Stimulated activated CD8-positive, alpha-beta memory T cell treated with anti-CD3 and anti-CD28 coated beads, Interleukin-15, amount 100 ng/mL, for 1 hour (primary cell): ENCODE results near the gene EPS8.

ENCODE experiments used
- DNase-seq: peaks from one replicate; pipeline ENCODE4 v3.0.0-alpha.2; 2020; ENCODE audit warnings: low read depth

EPS8 gene

DNA sequence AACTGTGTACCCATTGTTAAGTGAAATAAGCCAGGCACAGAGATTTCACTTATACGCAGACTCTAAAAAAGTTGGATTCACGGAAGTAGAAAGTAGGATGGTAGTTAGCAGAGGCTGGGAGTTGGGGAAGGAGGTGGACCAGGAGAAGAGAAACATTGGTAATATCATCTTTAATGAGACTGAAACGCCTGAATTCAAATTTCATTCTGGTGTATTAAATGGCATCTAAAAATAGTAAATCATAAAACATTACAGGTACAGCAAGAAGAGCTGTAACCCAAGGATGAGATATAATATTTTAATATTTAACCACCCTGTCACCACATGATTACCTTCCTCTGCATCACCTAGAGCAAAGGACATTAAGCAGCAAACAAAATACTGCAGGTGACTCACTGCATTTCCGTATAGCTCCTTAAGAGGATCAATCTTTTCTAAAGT, 99.4 kb downstream of the EPS8 start:
- DNase-seq = no peak

DNA sequence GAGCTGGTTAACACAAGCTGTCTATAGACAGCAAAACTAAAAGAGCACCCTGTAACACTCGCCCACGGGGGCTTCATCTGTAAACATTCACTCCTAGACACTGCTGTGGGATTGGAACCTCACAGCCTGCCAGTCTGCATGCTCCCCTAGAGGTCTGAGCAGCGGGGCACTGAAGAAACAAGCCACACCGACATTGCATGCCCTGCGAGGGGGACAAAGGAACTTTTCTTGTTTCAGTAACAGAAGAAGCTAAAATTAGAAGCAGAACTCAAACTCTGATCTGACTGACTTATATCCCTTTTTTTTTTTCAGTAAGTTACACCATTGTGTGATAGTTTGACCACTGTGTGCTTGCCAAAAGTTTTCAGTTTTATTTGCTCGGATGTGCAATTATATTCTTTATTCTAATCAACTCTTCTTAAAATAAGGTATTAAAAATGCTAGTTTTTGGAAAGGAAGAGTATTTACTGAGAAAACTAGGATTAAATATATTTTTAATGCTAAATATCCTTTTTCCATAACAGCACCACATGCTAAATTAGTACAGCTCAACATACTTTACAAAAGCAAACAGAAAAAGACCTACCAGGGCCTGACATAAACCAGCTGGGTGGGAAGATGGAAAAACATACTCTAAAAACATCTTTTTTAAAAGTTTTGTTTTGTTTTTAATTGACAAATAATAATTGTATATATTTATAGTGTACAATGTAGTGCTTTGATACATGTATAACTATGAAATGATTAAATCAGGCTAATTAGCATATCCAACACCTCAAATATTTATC, 100.2 kb downstream of the EPS8 start:
- no peak for DNase-seq

DNA sequence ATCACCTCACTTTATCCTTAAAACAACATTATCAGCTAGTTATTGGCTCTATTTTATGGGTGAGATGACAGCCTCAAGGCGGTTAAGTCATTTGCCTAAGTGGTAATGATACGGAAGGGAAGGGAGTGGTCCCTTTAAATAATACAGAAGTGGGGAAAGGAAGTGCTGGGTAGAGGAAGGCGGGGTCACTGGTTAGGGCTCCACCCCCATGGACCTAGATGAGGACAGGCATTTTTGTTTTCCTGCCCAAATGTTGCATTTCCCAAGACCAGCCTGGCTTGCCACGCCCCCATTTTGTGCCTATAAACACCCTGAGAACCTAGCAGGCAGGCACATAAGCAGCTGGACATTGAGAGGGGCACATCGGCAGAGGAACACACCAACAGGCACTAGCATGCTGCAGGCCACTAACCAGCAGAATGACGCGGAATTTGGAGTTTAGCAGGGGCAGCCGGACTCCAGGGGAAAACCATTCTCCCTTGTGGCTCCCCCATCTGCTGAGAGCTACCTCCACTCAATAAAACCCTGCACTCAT, 100.9 kb downstream of the EPS8 start:
- no peak for DNase-seq

- no peak for DNase-seq
Observed at GRCh38 chr12:15687583-15687982, 101.6 kb downstream of the EPS8 start.

DNA sequence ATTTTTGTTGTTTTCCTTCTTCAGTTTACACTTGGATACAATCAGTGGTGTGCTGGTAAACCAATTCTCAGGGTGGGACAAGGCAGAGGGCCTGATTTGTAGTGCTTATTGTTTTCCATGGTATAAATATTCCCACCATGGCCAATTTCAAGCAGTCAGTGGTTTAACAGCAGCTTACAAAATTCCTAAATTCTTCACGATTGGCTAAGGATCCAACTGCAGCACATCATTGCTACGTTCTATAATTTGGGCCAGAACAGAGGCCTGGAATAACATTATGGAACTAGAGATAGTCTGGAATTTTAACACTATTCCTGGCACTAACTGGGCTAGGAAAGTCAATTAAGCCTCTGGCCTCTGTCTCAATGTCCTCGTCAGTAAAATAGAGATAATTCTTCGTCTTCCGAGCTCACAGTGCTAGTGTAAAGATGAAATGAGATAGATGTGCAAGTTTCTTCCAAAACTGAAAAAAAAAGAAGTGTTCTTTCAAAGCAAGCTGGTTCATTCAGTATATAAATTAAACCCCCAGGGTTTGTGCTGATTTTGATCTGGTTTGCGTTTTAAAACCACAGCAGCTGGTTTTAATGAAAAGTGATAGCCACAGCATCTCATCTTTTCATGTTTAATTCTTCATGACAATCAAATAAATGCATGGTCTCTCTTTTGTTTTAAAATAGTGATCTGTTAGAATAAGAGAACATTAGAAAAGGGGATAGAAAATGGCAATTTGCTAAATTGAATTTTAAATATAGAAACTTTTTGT, 104.1 kb downstream of the EPS8 start:
- DNase-seq = no peak

DNA sequence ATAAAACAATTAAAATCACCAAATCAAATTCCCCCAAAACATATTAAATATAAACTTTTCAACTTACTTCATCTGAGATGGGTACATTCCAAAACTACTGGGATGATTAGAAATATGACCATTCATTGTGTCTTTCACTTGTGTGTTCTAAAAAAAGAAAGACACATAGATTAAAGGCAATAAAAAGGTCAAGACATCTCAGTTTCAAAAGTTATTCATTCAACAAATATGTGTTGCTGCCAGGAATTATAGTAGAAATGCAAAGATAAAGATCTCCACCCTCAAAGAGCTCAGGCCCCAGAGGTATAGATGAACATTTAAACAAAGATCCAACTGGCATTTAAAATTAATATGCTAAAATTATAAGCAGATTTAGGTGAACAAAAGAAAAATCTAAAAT, 106.4 kb downstream of the EPS8 start:
- DNase-seq = no peak

- no peak for DNase-seq
Observed at GRCh38 chr12:15679151-15679550, 110.0 kb downstream of the EPS8 start.

- DNase-seq = no peak
Observed at GRCh38 chr12:15677726-15678201, 111.4 kb downstream of the EPS8 start.

DNA sequence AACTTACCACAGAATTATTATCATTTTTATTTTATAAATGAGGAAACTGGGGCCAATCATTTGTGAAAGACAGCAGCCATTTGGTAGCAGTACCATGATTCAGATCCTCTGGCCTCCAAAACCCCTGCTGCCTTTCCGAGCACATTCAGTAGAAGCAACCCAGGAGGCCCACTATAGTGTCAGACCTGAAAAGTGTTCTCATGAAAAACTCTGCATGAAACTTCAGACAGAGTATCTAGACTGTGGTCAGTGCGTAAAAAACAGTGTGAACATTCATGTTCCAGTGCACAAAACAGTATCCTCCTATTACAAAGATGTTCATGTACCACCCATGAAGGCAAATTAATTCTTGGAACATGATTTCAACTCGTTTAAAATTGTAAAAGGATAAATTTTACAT, 112.0 kb downstream of the EPS8 start:
- no peak for DNase-seq

- no peak for DNase-seq
Observed at GRCh38 chr12:15672671-15673270, 116.4 kb downstream of the EPS8 start.

- DNase-seq = no peak
Observed at GRCh38 chr12:15670756-15671155, 118.4 kb downstream of the EPS8 start.

DNA sequence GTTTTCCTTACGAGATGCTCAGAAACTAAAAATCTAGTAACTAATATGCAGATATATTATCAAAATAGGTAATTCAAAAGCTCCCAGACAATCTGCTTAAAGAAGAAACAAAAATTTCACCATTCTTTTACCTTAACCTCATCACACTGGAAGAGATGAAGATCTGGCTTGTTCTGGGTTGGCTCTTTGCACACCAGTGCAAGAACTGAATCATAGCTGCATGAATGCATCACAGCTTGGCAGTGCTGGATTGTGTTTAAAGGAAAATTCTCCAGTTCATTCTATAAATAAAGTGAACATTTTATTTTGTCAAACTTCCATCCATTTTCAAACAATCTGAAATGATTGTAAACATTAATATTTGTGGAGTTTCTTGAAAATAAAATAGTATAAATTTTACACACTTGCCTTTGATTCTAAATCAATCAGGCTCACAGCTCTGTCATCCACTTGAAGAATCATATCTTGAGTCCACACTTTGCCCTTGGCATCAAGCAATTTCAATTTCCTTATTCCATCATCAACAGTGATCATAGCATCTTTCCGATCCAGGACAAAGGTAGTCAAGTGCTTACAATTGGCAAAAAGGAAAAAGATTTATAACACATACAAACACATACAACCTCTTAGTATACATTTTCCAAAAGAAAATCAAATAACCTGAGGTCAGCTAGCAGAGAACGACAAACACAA, 119.8 kb downstream of the EPS8 start:
- DNase-seq = no peak

GRCh38 chr12:15664491-15664890, 124.7 kb downstream of the EPS8 start:
- no peak for DNase-seq

DNA sequence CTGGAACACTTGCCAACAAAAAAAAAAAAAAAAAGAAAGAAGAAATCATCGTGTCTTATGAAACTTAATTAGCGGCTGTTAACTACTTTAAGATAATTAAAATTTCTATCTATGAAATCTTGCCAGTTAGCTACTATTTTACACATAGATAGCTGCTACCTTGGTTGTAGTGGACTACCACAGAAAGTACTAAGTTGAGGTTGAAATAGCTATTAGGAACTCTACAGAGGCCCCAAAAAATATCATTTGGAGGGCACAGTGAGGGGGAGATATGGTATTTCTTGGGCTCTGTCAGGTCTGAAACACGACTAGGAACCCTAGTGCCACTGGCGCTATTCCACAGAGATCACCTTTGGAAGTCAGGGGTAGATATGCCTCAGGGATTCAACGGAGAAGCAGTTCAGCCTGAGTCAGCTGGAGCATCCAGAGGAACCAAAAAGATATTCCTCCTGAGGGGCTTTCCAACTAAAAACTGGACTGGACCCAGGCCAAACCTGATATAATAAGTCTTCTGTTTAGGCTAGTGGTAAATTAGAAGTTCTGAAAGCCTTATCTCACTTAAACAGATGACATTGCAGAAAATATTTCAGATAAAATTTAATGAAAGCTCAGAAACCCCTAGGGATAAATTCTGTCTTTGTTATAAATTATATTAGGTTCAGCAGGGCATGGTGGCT, 126.1 kb downstream of the EPS8 start:
- no peak for DNase-seq

DNA sequence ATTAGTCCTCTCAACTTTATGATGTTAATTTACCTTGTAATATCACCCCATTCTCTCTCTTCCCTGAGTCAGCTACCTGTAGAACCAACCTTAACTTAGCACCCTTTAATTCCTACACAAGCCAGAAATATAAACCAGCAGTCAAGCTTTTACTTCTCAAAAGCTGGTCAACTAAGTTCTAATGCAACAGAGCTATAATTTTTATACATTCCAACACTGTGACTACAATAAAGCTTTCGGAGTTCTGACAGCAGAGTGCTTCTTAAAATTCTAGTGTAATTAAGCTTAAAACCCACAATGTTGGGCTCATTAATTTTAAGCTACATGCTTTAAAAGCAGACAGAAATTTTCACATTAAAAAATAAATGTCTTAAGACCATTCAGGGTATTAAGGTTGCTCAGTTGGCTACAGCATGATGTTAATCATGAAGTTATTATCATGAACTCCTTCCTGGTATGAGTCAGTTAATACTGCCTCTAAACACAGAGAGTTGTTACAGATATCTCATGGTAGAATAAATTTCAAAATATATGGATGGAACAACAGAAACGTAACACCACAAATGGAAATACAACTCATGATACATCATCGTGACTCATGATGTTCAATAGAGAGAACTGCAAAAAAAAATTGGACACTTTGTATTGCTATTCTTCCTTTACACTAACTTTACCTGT, 126.7 kb downstream of the EPS8 start:
- no peak for DNase-seq

GRCh38 chr12:15651371-15651770, 137.8 kb downstream of the EPS8 start:
- no peak for DNase-seq

DNA sequence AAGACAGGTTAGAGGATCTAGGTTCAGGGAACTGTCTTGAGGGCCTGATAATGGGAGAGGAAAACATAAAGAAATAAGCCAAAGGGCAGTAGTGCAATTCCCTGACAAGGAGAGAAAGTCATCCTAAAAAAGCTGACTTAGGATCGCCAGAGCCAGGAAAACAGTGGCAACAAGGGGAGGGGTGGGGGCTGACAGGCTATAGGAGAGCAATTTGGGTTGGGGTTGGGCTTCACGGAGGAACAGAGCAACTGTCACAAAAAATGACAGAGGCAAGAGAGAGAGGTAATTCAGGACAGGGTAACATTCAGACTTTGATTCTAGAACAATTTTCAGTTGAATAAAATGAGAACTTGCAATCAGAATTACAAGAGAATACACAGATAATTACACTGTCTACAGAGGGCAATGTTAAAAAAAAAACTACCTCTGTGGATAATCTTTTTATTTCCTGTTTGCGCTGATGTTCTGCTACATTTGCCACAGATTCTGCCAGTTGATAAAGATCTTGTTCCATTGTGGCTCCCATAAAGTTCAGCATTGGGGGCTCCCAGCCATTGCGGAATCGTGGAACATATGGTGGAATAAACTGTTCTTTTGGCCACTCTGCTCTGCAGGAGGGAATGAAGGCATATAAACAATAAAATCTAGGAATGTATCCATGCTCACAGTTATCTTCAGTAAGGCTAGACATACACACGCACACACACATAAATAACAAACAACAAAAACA, 138.6 kb downstream of the EPS8 start:
- DNase-seq = no peak

GRCh38 chr12:15649347-15649746, 139.8 kb downstream of the EPS8 start:
- no peak for DNase-seq

DNA sequence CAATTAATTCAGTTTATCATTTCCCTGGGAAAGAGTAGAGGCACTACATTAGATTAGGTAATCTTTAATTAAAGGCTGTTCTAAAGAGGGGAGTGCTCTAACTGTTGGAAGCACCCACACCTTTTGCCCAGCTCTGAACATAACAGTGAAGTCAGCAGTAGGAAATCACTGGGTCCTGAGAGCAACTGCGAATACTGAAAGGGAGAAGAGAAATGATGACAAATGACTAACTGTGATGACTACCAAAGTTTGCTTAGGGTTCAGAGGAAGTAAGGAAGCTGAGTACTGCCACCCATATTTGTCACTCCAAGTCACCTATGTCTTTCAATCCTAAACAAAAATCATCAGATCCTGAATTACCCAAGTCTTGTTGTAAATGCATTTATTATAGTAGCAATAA, 140.6 kb downstream of the EPS8 start:
- DNase-seq = no peak

GRCh38 chr12:15646581-15646980, 142.6 kb downstream of the EPS8 start:
- no peak for DNase-seq
